Daoy (cell line): ENCODE data around the gene HECA. TPM values are rescaled to one million over a fixed set of nuclear protein-coding genes. Genes with fewer than 3 reads are reported as not detected.
"Not testable (repeated sequence)": the region's sequence is repeated elsewhere in the genome, so short reads cannot be mapped to it uniquely, and the experiment has no call there.

Experiments used
- DNase-seq: peaks from one replicate; pipeline ENCODE4 v3.0.0-alpha.2; 2015; ENCODE audit warnings: low read depth
- total RNA-seq: library from RNA; depleted of rRNA; stranded (reverse); fragments of >200 nt; shearing (Covaris generic); gene quantifications from 2 replicates; pipeline ENCODE4 v1.2.3, GENCODE V29; 2014; rRNA removed

The HECA gene
- total RNA-seq = 11.8 and 15.7 TPM in 2 replicates

- peak; percentile 96 for DNase-seq
These were observed at the start of gene HECA for GRCh38 chr6:139134817-139135577. HECA (plus strand) TSS chr6:139135080; CDS start chr6:139135397, 317 bp downstream.

- no peak for DNase-seq
These were observed 43.1 kb upstream of the HECA start for GRCh38 chr6:139091826-139092225.

GRCh38 chr6:139099984-139100383, 34.9 kb upstream of the HECA start:
- DNase-seq = no peak

GRCh38 chr6:139107051-139107450, 27.8 kb upstream of the HECA start:
- no peak for DNase-seq

- no peak for DNase-seq
These were observed 26.5 kb upstream of the HECA start for GRCh38 chr6:139108378-139108777.

- DNase-seq = peak; percentile 42
These were observed 25.3 kb upstream of the HECA start for GRCh38 chr6:139109558-139109957.

GRCh38 chr6:139112146-139112545, 22.7 kb upstream of the HECA start:
- no peak for DNase-seq

GRCh38 chr6:139112561-139112960, 22.3 kb upstream of the HECA start:
- no peak for DNase-seq

GRCh38 chr6:139114746-139115145, 20.1 kb upstream of the HECA start:
- no peak for DNase-seq

- no peak for DNase-seq
These were observed 18.7 kb upstream of the HECA start for GRCh38 chr6:139115989-139116758.

GRCh38 chr6:139117734-139118133, 17.1 kb upstream of the HECA start:
- DNase-seq = no peak

GRCh38 chr6:139119552-139119951, 15.3 kb upstream of the HECA start:
- DNase-seq = no peak

- not testable (repeated sequence) for DNase-seq
These were observed 12.1 kb upstream of the HECA start for GRCh38 chr6:139122823-139123222.

GRCh38 chr6:139124887-139125672, 9.8 kb upstream of the HECA start:
- peak; percentile 68 for DNase-seq

- peak; percentile 62 for DNase-seq
These were observed 8.6 kb upstream of the HECA start for GRCh38 chr6:139126255-139126654.

- DNase-seq = no peak
These were observed 7.9 kb upstream of the HECA start for GRCh38 chr6:139126931-139127330.

- DNase-seq = peak; percentile 42
These were observed 5.6 kb upstream of the HECA start for GRCh38 chr6:139129284-139129683.

- no peak for DNase-seq
These were observed 3.1 kb upstream of the HECA start for GRCh38 chr6:139131736-139132280.

- DNase-seq = peak; percentile 55
These were observed 1.4 kb upstream of the HECA start for GRCh38 chr6:139133262-139134063.

- DNase-seq = no peak
These were observed 850 bp upstream of the HECA start for GRCh38 chr6:139134064-139134395.
